SJCRH30 (cell line): ENCODE data around the gene MACROH2A2. TPM values are rescaled to one million over a fixed set of nuclear protein-coding genes. Genes with fewer than 3 reads are reported as not detected.

ENCODE experiments used
- total RNA-seq: library from RNA; depleted of rRNA; stranded (reverse); fragments of >200 nt; shearing (Covaris generic); gene quantifications from 2 replicates; pipeline ENCODE4 v1.2.3, GENCODE V29; 2014; rRNA removed

MACROH2A2 gene
- total RNA-seq, 1 experiment from 2014 or later, result 13.2 TPM

Other genes starting within 250 kb of the MACROH2A2 start
- 1.5 and 1.8 TPM in 2 replicates for gene AIFM2, start 80.0 kb downstream of the MACROH2A2 start, total RNA-seq
- 5.8 and 6.4 TPM in 2 replicates for gene TYSND1, start 93.9 kb downstream of the MACROH2A2 start, total RNA-seq
- gene SAR1A, start 117.7 kb downstream of the MACROH2A2 start, total RNA-seq, result 128 and 133 TPM in 2 replicates
- gene PPA1, start 180.6 kb downstream of the MACROH2A2 start, total RNA-seq, result 123 and 125 TPM in 2 replicates
- not detected in 2 replicates for gene NPFFR1, start 231.2 kb downstream of the MACROH2A2 start, total RNA-seq